SIG-M5 (cell line): ENCODE measurements around the gene SLITRK3.
"Not testable (repeated sequence)": the region's sequence is repeated elsewhere in the genome, so short reads cannot be mapped to it uniquely, and the experiment has no call there.

Source experiments
- DNase-seq: peaks from one replicate; lab custom pipeline; 2025; lab: John Stamatoyannopoulos, UW

SLITRK3 gene

GRCh38 chr3:165191491-165191890, 4.7 kb downstream of the SLITRK3 start:
- no peak for DNase-seq

DNA sequence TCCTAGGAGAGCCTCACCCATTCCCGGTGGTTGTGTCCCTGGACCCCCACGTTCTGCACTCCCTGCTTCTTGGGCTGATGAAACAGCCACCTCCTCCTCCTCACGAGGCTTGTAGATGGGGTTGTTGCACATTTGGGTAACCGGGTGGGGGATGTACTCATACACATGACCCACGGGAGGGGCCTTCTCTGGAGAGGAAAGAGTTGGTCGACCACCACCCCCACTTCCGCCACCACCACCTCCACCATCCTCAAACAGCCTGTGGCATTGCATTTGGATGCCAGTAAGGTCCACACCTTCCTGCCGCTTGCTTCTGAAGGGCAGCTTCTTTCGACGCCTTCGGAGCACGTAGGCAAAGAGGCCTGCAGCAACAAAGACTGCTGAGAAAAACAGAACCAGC, 7.7 kb downstream of the SLITRK3 start:
- DNase-seq: no peak

- no peak for DNase-seq
These were observed 10.4 kb downstream of the SLITRK3 start for GRCh38 chr3:165185707-165186327.

DNA sequence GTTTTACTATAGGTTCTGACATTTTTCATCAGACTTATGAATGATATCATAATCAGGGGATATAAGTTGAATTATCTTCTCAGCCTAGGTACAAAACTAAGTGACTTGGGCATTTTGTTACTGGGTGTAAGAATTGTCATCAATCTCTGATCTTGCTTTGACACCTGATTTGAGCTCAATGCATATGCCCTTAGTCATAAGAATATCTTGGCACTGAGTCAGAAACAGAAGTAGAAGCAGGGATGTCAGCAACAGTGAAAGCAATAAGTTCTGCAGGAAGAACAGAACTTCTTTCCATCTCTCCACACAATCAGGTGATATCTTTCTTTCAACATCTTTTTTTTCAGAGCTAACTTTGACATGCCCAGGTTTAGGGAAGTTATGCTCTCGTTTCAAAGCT, 14.6 kb downstream of the SLITRK3 start:
- no peak for DNase-seq

DNA sequence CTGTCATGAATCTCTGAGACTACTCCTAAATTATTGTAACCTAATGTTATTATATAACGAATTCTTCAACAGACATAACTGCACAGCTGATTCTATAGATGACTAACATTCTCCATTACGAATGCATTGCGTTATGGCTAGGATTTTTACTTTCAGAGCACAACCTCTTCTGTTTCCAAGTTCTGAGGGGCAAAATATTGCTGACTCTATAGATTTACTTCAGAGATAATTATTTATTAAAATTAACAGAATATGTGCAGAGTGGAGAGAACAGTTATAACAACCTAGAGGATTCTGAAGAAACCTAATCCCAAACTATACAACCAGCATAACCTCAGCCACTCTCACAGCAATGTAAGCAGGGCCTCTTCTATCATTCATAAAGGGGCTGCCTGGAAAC, 25.9 kb downstream of the SLITRK3 start:
- DNase-seq: no peak

DNA sequence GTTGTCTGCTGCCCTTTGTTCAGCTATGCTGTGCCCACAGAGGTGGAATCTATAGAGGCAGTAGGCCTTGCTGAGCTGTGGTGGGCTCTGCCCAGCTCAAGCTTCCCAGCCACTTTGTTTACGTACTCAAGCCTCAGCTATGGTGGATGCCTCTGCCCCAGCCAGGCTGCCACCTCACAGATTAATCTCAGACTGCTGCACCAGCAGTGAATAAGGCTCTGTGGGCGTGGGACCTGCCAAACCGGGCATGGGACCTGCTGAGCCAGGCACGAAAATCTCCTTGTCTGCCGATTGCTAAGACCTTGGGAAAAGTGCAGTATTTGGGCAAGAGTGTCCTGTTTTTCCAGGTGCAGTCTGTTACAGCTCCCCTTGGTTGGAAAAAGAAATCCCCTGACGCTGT, 26.8 kb downstream of the SLITRK3 start:
- DNase-seq: no peak

DNA sequence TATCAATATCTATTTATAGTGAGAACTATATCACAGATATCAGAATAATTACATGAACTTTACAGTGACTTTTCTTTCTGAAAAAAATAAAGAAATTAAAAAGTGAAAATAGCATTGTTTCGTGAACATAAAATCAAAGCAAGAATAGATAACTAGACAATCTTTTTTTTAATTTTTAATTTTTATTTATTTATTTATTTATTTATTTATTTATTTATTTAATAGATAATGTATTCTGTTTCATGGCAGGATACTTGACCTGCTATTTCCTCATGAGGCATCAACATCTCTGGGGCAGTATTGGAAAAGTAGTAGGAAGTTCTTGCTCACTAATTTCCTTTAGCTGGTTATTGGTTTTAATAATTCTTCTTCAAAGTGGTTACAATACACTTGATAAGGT, 33.3 kb downstream of the SLITRK3 start:
- DNase-seq: no peak

- DNase-seq: no peak
These were observed 36.3 kb downstream of the SLITRK3 start for GRCh38 chr3:165159760-165160421.

DNA sequence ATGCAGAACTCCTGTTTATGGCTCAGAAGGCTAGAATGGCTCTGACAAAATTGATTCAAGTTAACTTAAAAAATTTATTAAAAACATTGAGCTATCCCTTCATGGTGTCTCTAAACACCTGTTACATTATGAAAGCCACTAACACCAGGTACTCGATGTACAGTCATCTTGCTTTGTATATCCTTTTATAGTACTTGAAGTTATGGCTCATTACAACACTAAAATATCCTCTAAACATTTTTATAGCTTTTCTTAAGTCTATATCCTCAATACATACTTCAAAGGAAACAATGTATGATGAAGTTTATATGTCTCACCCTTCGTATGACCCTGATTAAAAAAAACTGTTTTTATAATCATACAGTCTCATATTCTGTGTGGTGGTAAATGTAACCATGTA, 38.2 kb downstream of the SLITRK3 start:
- DNase-seq: no peak

DNA sequence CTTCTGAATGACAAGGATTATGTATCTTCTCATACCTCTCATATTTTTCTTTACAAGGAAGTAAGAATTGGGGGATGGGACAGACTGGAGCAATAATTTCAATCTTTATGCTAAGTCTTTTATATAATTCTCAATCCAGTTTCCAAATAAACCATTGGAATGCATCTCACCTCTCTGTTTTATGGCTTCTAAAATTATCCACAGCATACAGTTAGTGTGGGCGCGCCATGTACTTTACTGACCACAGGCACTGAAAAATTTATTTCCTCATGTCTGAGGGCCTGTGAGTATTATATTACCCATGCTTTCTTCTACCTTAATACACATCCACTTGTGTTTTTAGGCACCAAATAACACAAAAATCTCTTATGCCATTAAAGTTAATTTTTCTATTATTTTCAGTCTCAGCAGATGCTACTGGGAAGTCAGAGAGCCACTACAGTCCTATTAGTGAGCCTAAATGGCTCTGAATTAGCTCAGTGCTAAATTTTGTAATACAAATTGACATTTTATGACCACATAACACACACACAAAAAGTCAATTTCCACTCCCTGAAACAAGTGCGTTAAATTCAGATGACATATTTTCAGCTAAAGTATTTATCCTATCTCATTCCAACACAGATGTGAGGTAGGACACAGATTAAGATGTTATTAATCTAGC, 39.3 kb downstream of the SLITRK3 start:
- no peak for DNase-seq

DNA sequence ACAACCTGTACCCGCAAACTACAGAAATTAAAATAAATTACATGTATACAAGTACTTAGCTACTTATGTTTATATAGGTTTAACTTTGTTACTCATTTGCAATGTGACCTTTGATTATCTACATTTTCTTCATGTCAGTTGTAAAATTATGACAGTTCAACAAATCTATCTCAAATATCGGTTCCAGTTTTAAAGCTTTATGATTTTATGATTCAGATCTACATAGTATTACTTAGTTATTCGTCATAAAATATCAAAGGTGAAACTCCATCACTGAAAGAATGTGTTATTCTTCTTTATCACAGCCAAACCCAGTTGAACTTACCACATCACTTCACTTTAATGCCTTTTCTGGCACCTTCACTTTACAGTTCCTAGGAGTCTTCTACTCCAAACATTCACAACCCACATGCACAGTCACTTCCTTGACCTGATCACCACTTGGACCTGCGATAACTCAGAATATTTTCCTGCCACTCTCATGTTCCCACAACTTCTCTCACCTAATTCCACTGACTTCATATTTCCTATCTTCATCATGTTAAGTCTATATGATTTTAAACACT, 47.2 kb downstream of the SLITRK3 start:
- no peak for DNase-seq

DNA sequence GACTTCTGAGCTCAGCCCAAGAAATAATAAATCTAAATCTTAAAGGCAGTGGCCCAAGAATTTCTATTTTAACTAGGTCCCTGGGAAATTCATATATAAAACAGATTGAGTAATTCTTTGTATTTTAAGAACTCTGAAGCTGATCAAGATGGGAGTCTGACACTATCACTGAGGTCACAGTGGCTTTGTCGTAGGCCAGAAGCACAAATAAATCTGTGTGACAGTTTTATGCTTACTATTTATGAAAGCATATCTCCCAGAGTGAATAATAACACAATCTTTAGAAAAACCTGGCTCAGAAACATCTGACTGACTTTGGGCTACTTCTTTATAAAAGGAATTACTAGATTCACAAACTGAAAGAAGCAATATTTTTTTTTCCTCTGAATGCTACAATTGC, 51.9 kb downstream of the SLITRK3 start:
- no peak for DNase-seq

GRCh38 chr3:165139918-165140317, 56.3 kb downstream of the SLITRK3 start:
- not testable (repeated sequence) for DNase-seq
